ENCODE data around the gene HOMER1.

The HOMER1 gene

GRCh38 chr5:79487251-79487650, 26.7 kb downstream of the HOMER1 start:
- Mint-ChIP-seq H3K4me1 (no peaks in the 10 kb centered on the region), H3K4me3 (no peak overlapping the region), H3K9me3 (peaks cover 3% of the 10 kb centered on the region), H3K27ac (no peak overlapping the region), H3K27me3 (no peaks in the 10 kb centered on the region), H3K36me3 (peaks cover 9% of the 10 kb centered on the region)
- no peak for ATAC-seq

DNA sequence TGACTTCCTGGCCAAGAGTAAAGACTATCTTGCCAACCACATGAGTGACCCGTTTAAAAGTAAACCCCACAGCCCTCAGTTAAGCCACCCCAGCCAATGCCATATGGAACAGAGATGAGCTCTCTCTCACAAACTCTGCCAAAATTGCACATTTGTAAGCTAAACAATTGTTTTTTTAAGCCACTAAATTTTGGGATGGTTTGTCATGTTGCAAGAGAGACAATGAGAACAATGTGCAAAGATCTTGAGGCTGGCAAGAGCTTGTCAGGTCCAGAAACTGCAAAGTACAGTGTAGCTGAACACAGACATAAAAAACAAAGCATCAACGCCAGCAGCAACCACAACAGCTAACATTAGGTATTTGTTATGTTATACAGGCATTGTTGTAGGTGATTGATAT, 27.8 kb downstream of the HOMER1 start:
- peaks cover 3% of the 10 kb centered on the region for H3K9me3 Mint-ChIP-seq
- no peaks in the 10 kb centered on the region for H3K27me3 Mint-ChIP-seq
- no peak for ATAC-seq
- peaks cover 14% of the 10 kb centered on the region for H3K36me3 Mint-ChIP-seq
- H3K4me1 Mint-ChIP-seq = no peaks in the 10 kb centered on the region
- no peak overlapping the region for H3K27ac Mint-ChIP-seq
- no peak overlapping the region for H3K4me3 Mint-ChIP-seq

- H3K36me3 Mint-ChIP-seq = peaks cover 15% of the 10 kb centered on the region
- peaks cover 3% of the 10 kb centered on the region for H3K9me3 Mint-ChIP-seq
- H3K4me1 Mint-ChIP-seq = no peaks in the 10 kb centered on the region
- no peak overlapping the region for H3K27ac Mint-ChIP-seq
- no peaks in the 10 kb centered on the region for H3K27me3 Mint-ChIP-seq
- no peak overlapping the region for H3K4me3 Mint-ChIP-seq
- no peak for ATAC-seq
Observed at GRCh38 chr5:79484731-79485130, 29.2 kb downstream of the HOMER1 start.

- ATAC-seq = no peak
- Mint-ChIP-seq H3K9me3 (peaks cover 3% of the 10 kb centered on the region), H3K4me1 (no peaks in the 10 kb centered on the region), H3K36me3 (peaks cover 15% of the 10 kb centered on the region), H3K27me3 (no peaks in the 10 kb centered on the region), H3K4me3 (no peak overlapping the region), H3K27ac (no peak overlapping the region)
Observed at GRCh38 chr5:79481574-79481973, 32.4 kb downstream of the HOMER1 start.

DNA sequence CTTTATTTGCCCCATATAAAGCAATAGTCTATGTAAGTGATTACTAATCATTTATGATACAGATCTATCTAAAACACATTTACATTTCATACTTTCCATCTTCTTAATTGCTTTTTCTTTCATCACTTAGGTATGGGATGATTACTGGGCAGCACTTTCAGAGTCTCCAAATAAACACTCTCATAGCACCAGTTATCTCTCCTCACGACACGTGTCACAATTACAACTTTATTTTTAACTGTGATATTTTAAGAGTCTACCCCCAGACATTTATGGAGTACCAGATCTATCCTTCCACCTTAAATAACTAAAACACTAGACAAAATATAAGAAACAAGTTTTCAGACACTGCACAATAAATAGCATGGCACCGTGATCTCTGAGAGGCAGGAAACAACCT, 32.9 kb downstream of the HOMER1 start:
- ATAC-seq = no peak
- Mint-ChIP-seq H3K4me1 (no peaks in the 10 kb centered on the region), H3K4me3 (no peak overlapping the region), H3K27ac (no peak overlapping the region), H3K27me3 (no peaks in the 10 kb centered on the region), H3K9me3 (peaks cover 3% of the 10 kb centered on the region), H3K36me3 (peaks cover 15% of the 10 kb centered on the region)

GRCh38 chr5:79475152-79475466, 38.8 kb downstream of the HOMER1 start:
- no peak for ATAC-seq
- Mint-ChIP-seq H3K4me3 (no peak overlapping the region), H3K9me3 (no peaks in the 10 kb centered on the region), H3K27me3 (no peaks in the 10 kb centered on the region), H3K36me3 (no peaks in the 10 kb centered on the region), H3K4me1 (no peaks in the 10 kb centered on the region), H3K27ac (no peak overlapping the region)

DNA sequence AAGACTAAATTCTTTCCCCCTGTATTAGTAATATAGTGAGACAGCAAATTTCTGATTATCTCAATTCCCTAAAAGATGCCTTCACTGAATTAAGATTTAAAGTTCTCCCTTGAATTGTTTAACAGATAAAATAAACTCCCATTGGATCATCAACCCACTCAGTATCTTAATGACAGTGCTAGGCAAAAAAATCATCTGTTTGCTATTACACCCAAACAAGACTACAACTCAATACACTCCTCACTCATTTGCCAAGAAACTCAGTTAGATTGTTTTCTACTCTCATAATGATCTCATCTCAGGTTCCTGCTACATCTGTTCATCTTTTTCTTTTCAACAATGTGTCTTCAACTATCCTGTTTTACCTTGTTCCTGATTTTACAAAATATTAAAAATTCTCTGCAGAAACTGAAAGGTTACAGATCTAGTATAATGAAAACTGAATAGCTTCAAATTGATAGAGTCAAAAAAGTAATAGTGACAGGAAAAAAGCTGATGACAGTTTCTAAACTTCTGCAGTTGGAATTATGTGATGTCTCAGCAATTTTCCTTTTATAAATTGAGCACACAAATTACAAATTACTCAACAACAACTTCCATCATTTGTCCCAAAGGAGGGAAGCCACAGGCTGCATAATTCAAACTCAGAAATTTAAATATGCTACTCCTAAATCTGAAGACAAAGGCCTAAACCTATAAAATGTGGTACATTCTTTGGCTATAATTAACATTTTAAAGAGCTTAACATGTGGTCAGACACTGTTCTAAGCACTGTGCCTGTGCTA, 39.4 kb downstream of the HOMER1 start:
- H3K4me1 Mint-ChIP-seq = no peaks in the 10 kb centered on the region
- no peaks in the 10 kb centered on the region for H3K9me3 Mint-ChIP-seq
- ATAC-seq = no peak
- no peak overlapping the region for H3K4me3 Mint-ChIP-seq
- H3K36me3 Mint-ChIP-seq = no peaks in the 10 kb centered on the region
- no peaks in the 10 kb centered on the region for H3K27me3 Mint-ChIP-seq
- H3K27ac Mint-ChIP-seq = no peak overlapping the region

GRCh38 chr5:79471556-79471955, 42.4 kb downstream of the HOMER1 start:
- Mint-ChIP-seq H3K4me1 (no peaks in the 10 kb centered on the region), H3K9me3 (no peaks in the 10 kb centered on the region), H3K27me3 (no peaks in the 10 kb centered on the region), H3K27ac (no peak overlapping the region), H3K4me3 (no peak overlapping the region), H3K36me3 (no peaks in the 10 kb centered on the region)
- no peak for ATAC-seq

DNA sequence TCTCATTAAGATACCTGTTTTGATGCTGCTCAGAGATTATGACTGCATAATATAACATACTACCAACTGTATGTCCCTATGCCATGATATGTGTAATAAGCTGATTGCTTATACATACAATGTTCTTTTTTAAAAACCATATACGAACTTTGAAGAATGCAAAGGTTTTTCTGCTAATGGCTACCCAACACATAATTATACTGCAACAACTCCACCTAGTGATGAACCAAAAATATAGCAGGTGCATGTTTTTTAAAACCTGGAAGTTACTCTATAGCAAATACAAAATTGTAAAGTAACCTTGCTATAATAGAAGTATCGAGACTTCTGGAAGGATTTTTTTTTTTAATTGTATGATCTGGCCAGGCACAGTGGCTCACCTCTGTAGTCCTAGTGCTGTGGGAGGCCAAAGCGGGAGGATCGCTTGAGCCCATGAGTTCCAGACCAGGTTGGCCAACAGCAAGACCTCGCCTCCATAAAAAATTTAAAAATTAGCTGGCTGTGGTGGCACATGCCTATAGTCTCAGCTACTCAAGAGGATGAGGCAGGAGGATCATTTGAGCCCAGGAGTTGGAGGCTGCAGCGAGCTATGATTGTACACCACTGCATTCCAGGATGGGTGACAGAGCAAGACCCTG, 49.1 kb downstream of the HOMER1 start:
- Mint-ChIP-seq H3K9me3 (no peaks in the 10 kb centered on the region), H3K36me3 (no peaks in the 10 kb centered on the region), H3K4me1 (no peaks in the 10 kb centered on the region), H3K27me3 (no peaks in the 10 kb centered on the region), H3K4me3 (no peak overlapping the region), H3K27ac (no peak overlapping the region)
- ATAC-seq = no peak

GRCh38 chr5:79464278-79464677, 49.7 kb downstream of the HOMER1 start:
- no peaks in the 10 kb centered on the region for H3K36me3 Mint-ChIP-seq
- ATAC-seq = no peak
- no peak overlapping the region for H3K4me3 Mint-ChIP-seq
- no peaks in the 10 kb centered on the region for H3K9me3 Mint-ChIP-seq
- H3K4me1 Mint-ChIP-seq = no peaks in the 10 kb centered on the region
- no peaks in the 10 kb centered on the region for H3K27me3 Mint-ChIP-seq
- H3K27ac Mint-ChIP-seq = no peak overlapping the region

DNA sequence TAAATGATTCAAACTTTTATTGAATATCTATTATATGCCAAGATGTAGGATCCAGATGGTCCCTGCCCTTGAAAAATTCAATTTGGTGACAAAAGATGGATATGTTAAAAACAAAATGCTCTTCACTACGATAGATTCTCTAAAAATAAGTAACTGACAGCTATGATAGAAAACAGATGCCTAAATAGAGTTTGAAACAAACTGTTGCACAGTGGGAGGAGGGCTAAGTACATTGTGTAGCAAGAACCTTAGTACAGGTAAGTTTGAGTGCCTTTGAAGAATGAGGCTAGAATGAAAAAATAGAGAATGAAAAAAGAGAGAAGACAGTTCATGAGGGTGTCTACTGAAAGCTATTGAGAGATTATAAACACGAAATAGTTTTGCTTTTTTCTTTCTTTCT, 54.3 kb downstream of the HOMER1 start:
- no peak for ATAC-seq
- Mint-ChIP-seq H3K27ac (no peak overlapping the region), H3K9me3 (no peaks in the 10 kb centered on the region), H3K27me3 (no peaks in the 10 kb centered on the region), H3K4me1 (peaks cover 10% of the 10 kb centered on the region), H3K36me3 (peaks cover 6% of the 10 kb centered on the region), H3K4me3 (no peak overlapping the region)

GRCh38 chr5:79456890-79457583, 56.9 kb downstream of the HOMER1 start:
- ATAC-seq = peak; percentile 81

GRCh38 chr5:79456400-79456799, 57.5 kb downstream of the HOMER1 start:
- H3K4me1 Mint-ChIP-seq = peaks cover 10% of the 10 kb centered on the region
- no peak for ATAC-seq
- H3K36me3 Mint-ChIP-seq = peaks cover 6% of the 10 kb centered on the region
- H3K27ac Mint-ChIP-seq = no peak overlapping the region
- H3K27me3 Mint-ChIP-seq = no peaks in the 10 kb centered on the region
- H3K4me3 Mint-ChIP-seq = no peak overlapping the region
- H3K9me3 Mint-ChIP-seq = no peaks in the 10 kb centered on the region

More at GRCh38 chr5:79456890-79457583, 56.9 kb downstream of the HOMER1 start:
- Mint-ChIP-seq H3K4me3 (no peak overlapping the region), H3K27ac (no peak overlapping the region), H3K27me3 (no peaks in the 10 kb centered on the region), H3K9me3 (no peaks in the 10 kb centered on the region), H3K36me3 (peaks cover 6% of the 10 kb centered on the region), H3K4me1 (peaks cover 10% of the 10 kb centered on the region)

GRCh38 chr5:79454043-79454442, 59.9 kb downstream of the HOMER1 start:
- Mint-ChIP-seq H3K4me3 (no peak overlapping the region), H3K4me1 (peaks cover 10% of the 10 kb centered on the region), H3K27ac (no peak overlapping the region), H3K9me3 (no peaks in the 10 kb centered on the region), H3K36me3 (peaks cover 6% of the 10 kb centered on the region), H3K27me3 (no peaks in the 10 kb centered on the region)
- ATAC-seq = no peak

DNA sequence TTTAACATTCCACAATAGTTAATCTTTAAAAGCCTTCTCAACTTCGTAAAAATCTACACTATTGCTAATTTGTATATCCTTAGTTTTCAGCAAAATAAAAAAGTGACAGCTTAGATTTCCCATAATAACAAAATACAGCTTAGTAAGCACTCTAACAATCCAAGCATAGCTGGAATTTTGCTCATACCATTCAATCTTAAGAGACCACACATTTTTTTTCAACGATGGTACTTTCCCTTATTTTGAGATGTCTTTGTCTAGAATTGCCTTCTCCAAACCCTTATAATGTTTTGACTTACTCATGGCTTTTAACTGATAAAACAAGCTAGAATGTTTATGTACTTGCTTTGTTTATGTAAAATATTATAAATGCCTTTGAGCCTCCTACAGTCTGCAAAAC, 65.6 kb downstream of the HOMER1 start:
- Mint-ChIP-seq H3K27ac (no peak overlapping the region), H3K4me1 (no peaks in the 10 kb centered on the region), H3K4me3 (no peak overlapping the region), H3K9me3 (no peaks in the 10 kb centered on the region), H3K27me3 (no peaks in the 10 kb centered on the region), H3K36me3 (peaks cover 5% of the 10 kb centered on the region)
- no peak for ATAC-seq

DNA sequence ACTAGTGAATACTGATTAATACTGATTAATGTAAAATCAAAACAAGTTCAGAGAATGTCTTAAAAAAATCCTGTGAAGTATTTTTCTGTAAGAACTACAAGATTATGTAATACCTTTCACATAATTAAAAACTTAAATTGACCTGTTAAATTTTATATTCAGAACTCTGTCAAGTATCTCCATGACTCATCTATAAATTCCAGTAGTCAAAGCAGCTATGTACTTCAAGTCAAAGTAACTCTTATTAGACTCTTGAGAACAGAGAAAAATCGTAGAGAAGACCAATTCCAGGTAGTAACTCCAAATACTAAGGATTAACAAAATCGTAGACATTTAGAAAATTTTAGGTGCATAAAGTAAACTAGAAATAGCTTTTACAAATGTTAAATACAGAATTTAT, 77.1 kb downstream of the HOMER1 start:
- H3K9me3 Mint-ChIP-seq = no peaks in the 10 kb centered on the region

More for the DNA sequence above, 77.1 kb downstream of the HOMER1 start:
- Mint-ChIP-seq H3K4me1 (no peaks in the 10 kb centered on the region), H3K36me3 (peaks cover 7% of the 10 kb centered on the region), H3K27ac (no peak overlapping the region), H3K4me3 (no peak overlapping the region), H3K27me3 (no peaks in the 10 kb centered on the region)
- no peak for ATAC-seq
